ENCODE results near the gene LY6G5B.
A peak's percentile ranks its signal among the peaks of the same experiment; 100 is the strongest.

LY6G5B gene, protein sequence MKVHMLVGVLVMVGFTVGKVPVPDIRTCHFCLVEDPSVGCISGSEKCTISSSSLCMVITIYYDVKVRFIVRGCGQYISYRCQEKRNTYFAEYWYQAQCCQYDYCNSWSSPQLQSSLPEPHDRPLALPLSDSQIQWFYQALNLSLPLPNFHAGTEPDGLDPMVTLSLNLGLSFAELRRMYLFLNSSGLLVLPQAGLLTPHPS

DNA sequence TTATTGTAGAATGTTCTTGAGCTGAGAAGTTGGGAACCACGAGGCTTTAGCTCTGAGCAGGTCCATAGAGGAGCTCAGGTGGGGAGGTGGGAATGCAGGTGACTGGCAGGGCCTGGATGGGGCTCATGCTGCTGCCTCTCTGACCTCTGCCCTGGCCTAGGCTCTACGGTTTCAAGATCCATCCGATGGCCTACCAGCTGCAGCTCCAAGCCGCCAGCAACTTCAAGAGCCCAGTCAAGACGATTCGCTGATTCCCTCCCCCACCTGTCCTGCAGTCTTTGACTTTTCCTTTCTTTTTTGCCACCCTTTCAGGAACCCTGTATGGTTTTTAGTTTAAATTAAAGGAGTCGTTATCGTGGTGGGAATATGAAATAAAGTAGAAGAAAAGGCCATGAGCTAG, at the start of gene LY6G5B:
Gene LY6G5B, plus strand, starts transcription at position 301 of the 400 bp plus-strand sequence. CDS start 975 bp downstream, outside the sequence.
- intact Hi-C loops (cut with DNase I) = no loop called here

GRCh38 chr6:31620586-31621319, 49.0 kb upstream of the LY6G5B start, which contains the start of gene PRRC2A:
Gene PRRC2A (plus strand): TSS chr6:31620715. CDS start chr6:31622790, 2,075 bp downstream.
- intact Hi-C loops (cut with DNase I) = loop anchor here (1.0 kb wide), 1 partner anchor 32 kb away; the partner anchor contains the start of gene BAG6
- DNase-seq = peak in 4 of 10 donors; percentile 61 to 93 (median 88)

More for the DNA sequence above, at the start of gene LY6G5B:
- DNase-seq = peak in 1 of 10 donors; percentile 31

GRCh38 chr6:31621320-31621939, 48.3 kb upstream of the LY6G5B start:
- no peak for DNase-seq
- intact Hi-C loops (cut with DNase I) = no loop called here

DNA sequence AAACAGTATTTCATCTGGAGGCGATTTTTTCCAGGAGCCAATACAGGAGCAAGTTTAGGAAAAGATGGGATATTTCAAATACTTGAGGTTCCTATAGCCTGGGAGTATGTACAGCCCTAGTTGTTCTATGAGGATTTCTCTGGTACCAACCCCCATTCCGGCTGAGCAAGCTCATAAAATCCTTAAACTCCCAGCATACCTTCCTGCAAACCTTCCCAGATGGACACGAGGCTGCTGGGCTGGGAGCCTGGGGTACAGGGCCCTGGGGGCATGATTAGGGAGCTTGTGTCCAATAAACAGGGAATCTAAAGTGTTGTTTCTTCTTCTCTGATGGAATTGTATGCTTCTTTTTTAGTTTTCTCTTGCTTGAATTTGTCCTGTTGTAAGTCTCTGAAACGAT, 47.8 kb upstream of the LY6G5B start:
- peak in 1 of 10 donors; percentile 14 for DNase-seq
- intact Hi-C loops (cut with DNase I) = no loop called here

GRCh38 chr6:31622684-31623091, 47.1 kb upstream of the LY6G5B start:
- DNase-seq = no peak
- intact Hi-C loops (cut with DNase I) = no loop called here

- DNase-seq = no peak
- intact Hi-C loops (cut with DNase I) = no loop called here
Measured at GRCh38 chr6:31624070-31624469, 45.7 kb upstream of the LY6G5B start.

- intact Hi-C loops (cut with DNase I) = no loop called here
- DNase-seq = no peak
Measured at GRCh38 chr6:31626952-31627351, 42.8 kb upstream of the LY6G5B start.

DNA sequence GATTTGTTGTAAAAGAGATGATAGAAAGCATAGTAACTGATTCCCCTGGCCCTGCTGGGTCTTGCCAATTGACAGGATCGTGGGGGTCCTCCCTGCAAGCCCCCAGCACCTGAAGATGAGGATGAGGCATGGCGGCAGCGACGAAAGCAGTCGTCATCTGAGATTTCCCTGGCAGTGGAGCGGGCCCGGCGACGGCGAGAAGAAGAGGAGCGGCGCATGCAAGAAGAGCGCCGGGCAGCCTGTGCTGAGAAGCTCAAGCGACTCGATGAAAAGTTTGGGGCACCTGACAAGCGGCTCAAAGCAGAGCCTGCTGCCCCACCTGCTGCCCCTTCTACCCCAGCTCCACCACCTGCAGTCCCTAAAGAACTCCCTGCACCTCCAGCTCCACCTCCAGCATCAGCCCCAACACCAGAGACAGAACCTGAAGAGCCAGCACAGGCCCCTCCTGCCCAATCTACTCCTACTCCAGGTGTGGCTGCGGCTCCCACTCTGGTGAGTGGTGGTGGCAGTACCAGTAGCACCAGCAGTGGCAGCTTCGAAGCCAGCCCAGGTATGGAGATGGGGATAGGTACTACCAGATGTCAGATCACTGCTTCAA, 42.0 kb upstream of the LY6G5B start:
- intact Hi-C loops (cut with DNase I) = no loop called here
- no peak for DNase-seq

GRCh38 chr6:31629014-31629413, 40.8 kb upstream of the LY6G5B start:
- no peak for DNase-seq
- intact Hi-C loops (cut with DNase I) = no loop called here

GRCh38 chr6:31630177-31630934, 39.4 kb upstream of the LY6G5B start:
- DNase-seq = peak in 1 of 10 donors; percentile 74
- intact Hi-C loops (cut with DNase I) = no loop called here

- no peak for DNase-seq
- intact Hi-C loops (cut with DNase I) = no loop called here
Measured at GRCh38 chr6:31631209-31631608, 38.6 kb upstream of the LY6G5B start.

- intact Hi-C loops (cut with DNase I) = no loop called here
- no peak for DNase-seq
Measured at GRCh38 chr6:31631681-31632278, 38.0 kb upstream of the LY6G5B start.

GRCh38 chr6:31632279-31632946, 37.4 kb upstream of the LY6G5B start:
- DNase-seq = no peak
- intact Hi-C loops (cut with DNase I) = no loop called here

DNA sequence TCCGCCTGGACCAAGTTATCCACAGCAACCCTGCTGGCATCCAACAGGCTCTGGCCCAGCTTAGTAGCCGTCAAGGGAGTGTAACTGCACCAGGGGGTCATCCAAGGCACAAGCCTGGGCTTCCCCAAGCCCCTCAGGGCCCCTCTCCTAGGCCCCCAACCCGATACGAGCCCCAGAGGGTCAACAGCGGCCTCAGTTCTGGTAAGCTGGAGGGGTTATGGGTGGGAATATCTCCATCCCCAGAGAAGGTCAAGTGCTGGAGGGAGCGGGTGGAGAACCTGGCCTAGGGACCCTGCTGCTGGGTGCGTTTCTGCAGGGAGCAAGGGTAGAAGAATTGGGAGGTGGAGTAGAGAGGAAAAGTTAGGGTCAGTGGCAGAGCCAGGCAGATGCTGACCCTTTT, 36.3 kb upstream of the LY6G5B start:
- DNase-seq = no peak
- intact Hi-C loops (cut with DNase I) = no loop called here

GRCh38 chr6:31634131-31634530, 35.6 kb upstream of the LY6G5B start:
- intact Hi-C loops (cut with DNase I) = no loop called here
- no peak for DNase-seq

GRCh38 chr6:31634969-31635575, 34.7 kb upstream of the LY6G5B start:
- DNase-seq = no peak
- intact Hi-C loops (cut with DNase I) = no loop called here

DNA sequence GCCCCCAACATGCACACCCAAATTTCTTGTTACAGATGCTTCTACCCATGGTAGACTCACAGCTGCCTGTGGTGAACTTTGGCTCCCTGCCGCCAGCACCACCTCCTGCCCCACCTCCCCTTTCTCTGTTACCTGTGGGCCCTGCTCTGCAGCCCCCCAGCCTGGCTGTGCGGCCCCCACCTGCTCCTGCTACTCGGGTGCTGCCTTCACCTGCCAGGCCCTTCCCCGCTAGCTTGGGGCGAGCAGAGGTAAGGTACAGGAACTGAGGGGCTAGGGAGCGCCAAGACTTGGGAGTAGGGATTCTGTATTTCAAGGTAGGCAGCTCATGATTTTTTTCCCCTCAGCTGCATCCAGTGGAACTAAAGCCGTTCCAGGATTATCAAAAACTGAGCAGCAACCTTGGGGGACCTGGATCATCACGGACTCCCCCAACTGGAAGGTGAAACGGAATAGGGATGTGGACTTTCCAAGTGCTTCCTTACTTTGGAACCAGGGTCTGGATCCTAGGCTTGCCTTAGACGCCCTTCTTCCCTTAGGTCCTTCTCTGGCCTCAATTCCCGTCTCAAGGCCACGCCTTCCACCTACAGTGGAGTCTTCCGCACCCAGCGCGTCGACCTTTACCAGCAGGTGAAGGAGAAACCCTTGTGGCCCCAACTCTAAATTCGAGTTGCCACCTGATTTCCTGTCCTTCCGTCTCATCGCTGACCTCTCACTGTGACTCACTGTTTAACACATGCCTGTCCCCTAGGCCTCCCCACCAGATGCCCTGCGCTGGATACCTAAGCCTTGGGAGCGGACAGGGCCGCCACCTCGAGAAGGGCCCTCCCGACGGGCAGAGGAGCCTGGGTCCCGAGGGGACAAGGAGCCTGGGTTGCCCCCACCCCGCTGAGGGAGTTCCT, 32.8 kb upstream of the LY6G5B start:
- peak in 1 of 10 donors; percentile 40 for DNase-seq
- intact Hi-C loops (cut with DNase I) = no loop called here

DNA sequence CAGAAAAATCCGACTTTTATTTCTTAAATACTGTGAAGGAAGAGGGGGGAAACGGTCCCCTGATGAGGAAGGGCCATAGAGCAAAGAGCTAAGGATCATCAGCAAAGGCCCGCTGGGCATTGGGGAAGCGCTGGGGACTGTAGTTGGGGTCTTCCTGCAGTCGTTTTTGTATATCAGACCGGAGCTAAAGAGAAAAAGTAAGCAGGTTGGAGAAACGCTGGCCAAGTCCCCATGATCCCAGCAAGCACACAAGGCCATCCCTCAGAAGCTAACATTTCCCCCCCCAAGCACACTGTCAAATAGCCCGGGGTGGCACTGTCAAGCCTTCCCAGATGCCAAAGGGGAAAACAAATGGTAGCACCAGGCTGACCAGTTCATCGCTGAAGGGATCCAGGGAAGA, 30.7 kb upstream of the LY6G5B start:
- no peak for DNase-seq
- intact Hi-C loops (cut with DNase I) = no loop called here
